ENCODE data around the gene MRPL16. TPM values are rescaled to one million over a fixed set of nuclear protein-coding genes. Genes with fewer than 3 reads are reported as not detected.

The MRPL16 gene
- total and polyA plus RNA-seq, 2 experiments from 2014 or later, result 77.4 to 176 TPM

DNA sequence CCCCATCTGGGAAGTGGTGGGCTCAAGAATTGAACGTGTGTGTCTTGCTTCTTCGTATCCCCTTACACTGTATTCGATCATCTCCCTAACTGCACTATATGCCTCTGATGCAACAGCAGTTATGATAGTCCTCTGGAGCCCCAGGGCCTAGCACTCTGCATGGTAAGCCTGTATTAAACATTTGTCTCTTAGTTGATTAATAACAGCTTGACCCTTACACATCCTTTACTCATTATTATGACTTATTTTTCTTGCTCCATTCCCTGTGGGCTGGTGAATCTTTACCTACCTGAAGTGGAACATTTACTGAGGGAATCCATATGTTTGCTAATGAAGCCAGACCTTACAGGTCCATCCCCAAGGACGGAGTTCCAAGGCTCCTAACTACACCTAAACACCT, 49.8 kb downstream of the MRPL16 start:
- Histone ChIP-seq H2AFZ (no peak overlapping the region), H3F3A (replicated peaks; ENCODE audit: low read depth) (peaks cover 4% of the 10 kb centered on the region; the same call in 1 of the 2 replicates), H3K4me3 (no peak overlapping the region), H3K27ac (ENCODE audit: low read depth) (no peak overlapping the region), H4K20me1 (replicated peaks; ENCODE audit: insufficient read depth) (peaks cover 42% of the 10 kb centered on the region), H3K9me2 (ENCODE audit: insufficient read depth) (no peaks in the 10 kb centered on the region), H3K4me1 (ENCODE audit: insufficient read depth) (peaks cover 16% of the 10 kb centered on the region), H3K36me3 (ENCODE audit: insufficient read depth) (no peaks in the 10 kb centered on the region), H3K4me2 (no peak overlapping the region), H3K27me3 (ENCODE audit: insufficient read depth) (no peaks in the 10 kb centered on the region), H3K79me2 (replicated peaks; ENCODE audit: insufficient read depth) (peaks cover 99% of the 10 kb centered on the region)
- H3K4me3 Mint-ChIP-seq, result no peak overlapping the region
- H3K9me3 Mint-ChIP-seq, result no peaks in the 10 kb centered on the region
- no peak for DNase-seq (ENCODE audit: low spot score)
- H3K27ac Mint-ChIP-seq, result no peak overlapping the region
- H3K27me3 Mint-ChIP-seq (ENCODE audit: insufficient read depth, low read depth, poor library complexity), result peaks cover 10% of the 10 kb centered on the region
- no peak for TF ChIP-seq REST (IDR thresholded peaks at IDR 0.05; ENCODE audit: unreplicated experiment)
- no peak for TF ChIP-seq CREB1 (CRISPR knock-in tag; IDR thresholded peaks at IDR 0.05; ENCODE audit: low read depth)
- H3K4me1 Mint-ChIP-seq, result peaks cover 36% of the 10 kb centered on the region
- H3K36me3 Mint-ChIP-seq (ENCODE audit: low read depth), result peaks cover 11% of the 10 kb centered on the region
- no peak for ATAC-seq

- Mint-ChIP-seq H3K36me3 (ENCODE audit: low read depth) (peaks cover 11% of the 10 kb centered on the region), H3K4me3 (no peak overlapping the region), H3K27me3 (ENCODE audit: insufficient read depth, low read depth, poor library complexity) (peaks cover 10% of the 10 kb centered on the region), H3K4me1 (peaks cover 31% of the 10 kb centered on the region), H3K9me3 (no peaks in the 10 kb centered on the region), H3K27ac (no peak overlapping the region; the same call in 1 of the 2 replicates)
- Histone ChIP-seq H3K36me3 (ENCODE audit: insufficient read depth) (no peaks in the 10 kb centered on the region), H2AFZ (no peak overlapping the region), H3K27me3 (ENCODE audit: insufficient read depth) (no peaks in the 10 kb centered on the region), H3K4me1 (ENCODE audit: insufficient read depth) (peaks cover 16% of the 10 kb centered on the region), H3K9me2 (ENCODE audit: insufficient read depth) (no peaks in the 10 kb centered on the region), H4K20me1 (replicated peaks; ENCODE audit: insufficient read depth) (peaks cover 37% of the 10 kb centered on the region), H3K4me3 (no peak overlapping the region), H3K79me2 (replicated peaks; ENCODE audit: insufficient read depth) (peaks cover 92% of the 10 kb centered on the region), H3K27ac (ENCODE audit: low read depth) (no peak overlapping the region), H3F3A (replicated peaks; ENCODE audit: low read depth) (peaks cover 4% of the 10 kb centered on the region; the same call in 1 of the 2 replicates), H3K4me2 (no peak overlapping the region)
- ATAC-seq (no peak), DNase-seq (ENCODE audit: low spot score) (no peak)
- no peak for TF ChIP-seq ZNF331 (CRISPR knock-in tag; IDR thresholded peaks at IDR 0.05; ENCODE audit: low read depth)
- TF ChIP-seq ZNF462 (CRISPR knock-in tag; IDR thresholded peaks at IDR 0.05), result no peak
- TF ChIP-seq ETS1 (IDR thresholded peaks at IDR 0.05), result no peak
- no peak for TF ChIP-seq STAT1 (IDR thresholded peaks at IDR 0.05; ENCODE audit: unreplicated experiment)
- TF ChIP-seq EZH2 (IDR thresholded peaks at IDR 0.05; ENCODE audit: low read depth, unreplicated experiment), result no peak
These were observed 50.7 kb downstream of the MRPL16 start for GRCh38 chr11:59759900-59760299.

All from GM23338 (cell line).